ENCODE data around the gene FLOT1. TPM values are rescaled to one million over a fixed set of nuclear protein-coding genes. Genes with fewer than 3 reads are reported as not detected.

Gene FLOT1
- total RNA-seq, 2 donors from 2014 or later: 121 to 141 TPM

- no peak for DNase-seq
- peaks cover 21% of the 10 kb centered on the region for H3K27me3 ChIP-seq (ENCODE audit: control insufficient read depth, insufficient read depth, low read length, poor library complexity, severe bottlenecking)
- no peaks in the 10 kb centered on the region for H3K36me3 ChIP-seq (ENCODE audit: control insufficient read depth, insufficient read depth, low read length)
- no peak overlapping the region for H3K9ac ChIP-seq (ENCODE audit: extremely low read depth, low read length, poor library complexity, severe bottlenecking)
- no peak overlapping the region for H3K4me3 Mint-ChIP-seq
- no peaks in the 10 kb centered on the region for H3K9me3 ChIP-seq (ENCODE audit: control insufficient read depth, low read length)
- H3K27ac Mint-ChIP-seq: no peak overlapping the region
- no peaks in the 10 kb centered on the region for H3K36me3 Mint-ChIP-seq (ENCODE audit: low read depth)
- H3K9me3 Mint-ChIP-seq: no peaks in the 10 kb centered on the region
- no peaks in the 10 kb centered on the region for H3K4me1 ChIP-seq (ENCODE audit: control insufficient read depth, insufficient read depth, low read length)
- no peak for TF ChIP-seq CTCF (conservative IDR thresholded peaks at IDR 0.05)
- H3K4me3 ChIP-seq (ENCODE audit: low read length): no peak overlapping the region
- 93% methylated on average over 1 of the region's 1 CpG; no CpG with 5 or more reads in 1 of the 2 experiments for WGBS, 2 experiments (ENCODE audit: insufficient coverage in 1 of 2, insufficient read length in 1 of 2)
- H3K27ac ChIP-seq (ENCODE audit: low read depth, low read length): no peak overlapping the region
- H3K27me3 Mint-ChIP-seq (ENCODE audit: insufficient read depth): peaks cover 38% of the 10 kb centered on the region
- H3K4me1 Mint-ChIP-seq: peaks cover 18% of the 10 kb centered on the region
Measured at GRCh38 chr6:30789606-30790005, 47.1 kb upstream of the FLOT1 start.

- no peak overlapping the region for H3K27ac ChIP-seq (ENCODE audit: low read depth, low read length)
- TF ChIP-seq CTCF (conservative IDR thresholded peaks at IDR 0.05): no peak
- no peak overlapping the region for H3K4me3 ChIP-seq (ENCODE audit: low read length)
- H3K36me3 ChIP-seq (ENCODE audit: control insufficient read depth, insufficient read depth, low read length): no peaks in the 10 kb centered on the region
- Mint-ChIP-seq H3K4me3 (no peak overlapping the region), H3K27me3 (ENCODE audit: insufficient read depth) (peaks cover 38% of the 10 kb centered on the region), H3K4me1 (peaks cover 18% of the 10 kb centered on the region), H3K27ac (no peak overlapping the region), H3K9me3 (no peaks in the 10 kb centered on the region), H3K36me3 (ENCODE audit: low read depth) (no peaks in the 10 kb centered on the region)
- no peaks in the 10 kb centered on the region for H3K4me1 ChIP-seq (ENCODE audit: control insufficient read depth, insufficient read depth, low read length)
- no peak overlapping the region for H3K9ac ChIP-seq (ENCODE audit: extremely low read depth, low read length, poor library complexity, severe bottlenecking)
- H3K9me3 ChIP-seq (ENCODE audit: control insufficient read depth, low read length): no peaks in the 10 kb centered on the region
- WGBS, 2 experiments (ENCODE audit: insufficient coverage in 1 of 2, insufficient read length in 1 of 2): 90 to 95% methylated on average over 2 to 5 of the region's 5 CpGs
- H3K27me3 ChIP-seq (ENCODE audit: control insufficient read depth, insufficient read depth, low read length, poor library complexity, severe bottlenecking): peaks cover 21% of the 10 kb centered on the region
- no peak for DNase-seq
Measured at GRCh38 chr6:30787954-30788353, 45.5 kb upstream of the FLOT1 start.

GRCh38 chr6:30782425-30783014 is 40.0 kb upstream of the FLOT1 start:
- H3K9me3 ChIP-seq (ENCODE audit: control insufficient read depth, low read length): peaks cover 8% of the 10 kb centered on the region
- no peak overlapping the region for H3K27ac Mint-ChIP-seq
- H3K4me3 ChIP-seq (ENCODE audit: low read length): no peak overlapping the region
- peaks cover 15% of the 10 kb centered on the region for H3K9me3 Mint-ChIP-seq
- H3K27me3 Mint-ChIP-seq (ENCODE audit: insufficient read depth): peaks cover 2% of the 10 kb centered on the region
- no peak for TF ChIP-seq CTCF (conservative IDR thresholded peaks at IDR 0.05)
- no peak overlapping the region for H3K4me3 Mint-ChIP-seq
- H3K36me3 Mint-ChIP-seq (ENCODE audit: low read depth): no peaks in the 10 kb centered on the region
- no peak for DNase-seq
- no peaks in the 10 kb centered on the region for H3K36me3 ChIP-seq (ENCODE audit: control insufficient read depth, insufficient read depth, low read length)
- no peak overlapping the region for H3K27ac ChIP-seq (ENCODE audit: low read depth, low read length)
- peaks cover 7% of the 10 kb centered on the region for H3K4me1 Mint-ChIP-seq
- H3K9ac ChIP-seq (ENCODE audit: extremely low read depth, low read length, poor library complexity, severe bottlenecking): no peak overlapping the region
- no peaks in the 10 kb centered on the region for H3K4me1 ChIP-seq (ENCODE audit: control insufficient read depth, insufficient read depth, low read length)
- no peaks in the 10 kb centered on the region for H3K27me3 ChIP-seq (ENCODE audit: control insufficient read depth, insufficient read depth, low read length, poor library complexity, severe bottlenecking)
